Activated CD8-positive, alpha-beta memory T cell treated with anti-CD3 and anti-CD28 coated beads for 36 hours (primary cell): Measurements from ENCODE around the gene MAGI1. TPM values are rescaled to one million over a fixed set of nuclear protein-coding genes. Genes with fewer than 3 reads are reported as not detected.
"Not testable (repeated sequence)": the region's sequence is repeated elsewhere in the genome, so short reads cannot be mapped to it uniquely, and the experiment has no call there.

Experiments
- CTCF ChIA-PET: fragments of 350-600 bp; sonication (Branson Sonifier 250); formaldehyde crosslinking; loops from one replicate; lab custom pipeline; 2021; ENCODE audit warnings: antibody characterized with exemption; lab: Charles Lee
- POLR2A ChIA-PET: fragments of 350-600 bp; sonication (Branson Sonifier 250); formaldehyde crosslinking; loops from one replicate; lab custom pipeline; 2021; ENCODE audit warnings: antibody characterized with exemption; lab: Charles Lee
- total RNA-seq, 2 experiments: library from RNA; stranded (reverse); gene quantifications; one replicate each; pipeline ENCODE4 v1.2.3, GENCODE V29; 2021

MAGI1 gene
- under 1 TPM; 0.38 to 0.53 TPM for total RNA-seq

DNA sequence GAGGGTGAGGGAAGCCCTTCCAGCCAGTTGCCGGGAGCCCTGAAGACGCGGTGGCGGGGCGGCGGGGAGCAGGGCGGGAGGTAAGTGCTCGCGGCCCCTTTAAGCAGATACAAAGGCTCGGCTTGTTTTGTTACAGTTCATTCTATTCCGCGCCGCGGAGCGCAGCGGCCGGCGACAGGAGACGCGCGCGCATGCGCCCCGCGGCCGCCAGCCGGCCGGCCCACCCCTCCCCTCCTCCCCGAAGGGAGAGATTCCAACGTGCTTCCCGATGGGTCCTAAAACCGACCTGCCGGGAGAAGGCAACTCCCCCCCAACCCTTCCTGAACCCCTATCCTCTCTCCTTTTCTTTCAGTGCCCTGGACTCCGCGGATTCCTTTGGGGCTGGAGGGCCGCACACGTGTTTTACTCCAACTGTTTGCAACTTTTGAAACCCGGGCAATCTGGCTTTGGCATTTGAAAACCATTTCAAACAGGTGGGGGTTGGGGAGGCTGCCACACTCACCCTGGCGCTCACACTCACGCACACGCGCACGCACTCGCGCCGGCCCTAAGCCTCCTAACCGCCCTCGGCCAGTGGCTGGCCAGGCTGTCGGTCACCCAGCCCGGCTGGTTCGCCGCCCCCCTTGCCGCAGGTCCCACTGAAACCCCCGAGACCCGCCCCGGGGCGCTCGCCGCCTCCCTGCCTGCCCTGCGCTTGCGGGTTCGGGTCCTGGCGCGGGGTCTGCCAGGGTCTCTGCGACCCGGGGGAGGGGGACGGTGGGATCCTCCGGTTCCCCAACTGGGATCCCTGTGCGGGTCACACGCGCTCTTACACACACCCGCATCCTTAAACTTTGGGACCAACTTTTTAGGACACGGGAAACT, at the start of gene MAGI1:
Gene MAGI1, minus strand, starts transcription at position 193 of the 864 bp plus-strand sequence. CDS start 610 bp downstream, outside the sequence.
- CTCF ChIA-PET = no interaction called here
- POLR2A ChIA-PET = no interaction called here

DNA sequence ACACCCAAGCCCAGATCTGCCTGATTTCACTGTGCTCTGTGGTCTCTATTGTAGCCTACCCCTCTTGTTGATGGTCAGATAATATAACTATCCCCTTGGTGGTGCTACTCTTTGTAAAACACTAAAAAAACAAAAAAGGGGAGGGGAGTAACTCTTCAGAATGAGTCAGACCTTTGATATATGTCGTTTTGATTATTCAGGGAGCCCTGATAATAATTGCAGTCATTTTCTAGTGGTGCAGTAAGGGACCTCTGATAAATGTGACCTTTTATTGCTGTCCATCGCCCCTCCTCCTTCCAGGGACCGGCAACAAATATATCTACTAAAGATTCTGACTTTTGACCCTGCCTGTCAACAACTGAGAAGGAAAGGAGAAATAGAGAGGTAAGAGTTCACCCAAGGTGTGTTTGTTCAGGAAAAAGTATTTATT, 45.1 kb upstream of the MAGI1 start:
- POLR2A ChIA-PET = no interaction called here
- CTCF ChIA-PET = no interaction called here

DNA sequence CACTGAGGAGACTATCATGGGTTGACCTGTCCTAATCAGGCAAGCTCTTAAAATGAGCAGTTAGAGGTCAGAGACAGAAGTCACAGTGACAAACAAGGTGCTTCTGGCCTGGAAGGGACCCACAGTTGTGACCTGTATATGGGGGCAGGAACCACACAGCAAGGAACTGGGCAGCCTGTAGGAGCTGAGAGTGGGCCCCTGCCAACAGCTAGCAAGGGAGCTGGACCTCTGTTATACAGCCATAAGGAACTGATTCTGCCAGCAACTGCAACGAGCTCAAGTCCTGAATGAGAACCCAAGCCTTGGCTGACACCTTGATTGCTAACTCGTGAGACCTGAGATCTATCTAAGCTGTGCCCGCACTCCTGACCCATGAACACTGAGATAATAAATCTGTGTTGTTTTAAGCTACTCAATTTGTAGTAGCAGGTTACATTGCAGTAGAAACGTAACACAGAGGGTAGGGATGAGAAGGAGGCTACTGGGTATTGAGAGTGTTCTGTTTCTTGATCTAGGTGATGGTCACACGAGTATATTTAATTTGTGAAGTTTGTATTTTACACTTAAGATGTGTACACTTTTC, 44.5 kb upstream of the MAGI1 start:
- CTCF ChIA-PET = no interaction called here
- POLR2A ChIA-PET = no interaction called here

DNA sequence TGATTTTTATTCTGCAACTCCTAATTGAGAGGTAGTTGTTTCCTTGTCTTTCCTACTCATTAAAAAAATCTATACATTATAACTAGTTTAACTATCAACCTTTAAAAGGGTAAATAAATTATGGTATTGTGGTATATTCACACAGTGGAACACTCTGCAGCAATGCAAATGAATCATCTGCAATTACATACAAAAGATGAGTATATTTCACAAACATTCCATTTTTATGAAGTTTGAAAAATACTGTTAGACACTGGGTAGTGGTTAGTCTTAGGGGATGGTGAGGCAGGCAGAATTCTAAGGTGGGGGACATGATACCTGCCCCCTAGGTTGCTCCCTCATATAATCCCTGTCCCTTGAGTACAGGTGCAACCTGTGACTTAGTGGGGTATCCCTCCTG, 44.0 kb upstream of the MAGI1 start:
- POLR2A ChIA-PET = no interaction called here
- CTCF ChIA-PET = no interaction called here

DNA sequence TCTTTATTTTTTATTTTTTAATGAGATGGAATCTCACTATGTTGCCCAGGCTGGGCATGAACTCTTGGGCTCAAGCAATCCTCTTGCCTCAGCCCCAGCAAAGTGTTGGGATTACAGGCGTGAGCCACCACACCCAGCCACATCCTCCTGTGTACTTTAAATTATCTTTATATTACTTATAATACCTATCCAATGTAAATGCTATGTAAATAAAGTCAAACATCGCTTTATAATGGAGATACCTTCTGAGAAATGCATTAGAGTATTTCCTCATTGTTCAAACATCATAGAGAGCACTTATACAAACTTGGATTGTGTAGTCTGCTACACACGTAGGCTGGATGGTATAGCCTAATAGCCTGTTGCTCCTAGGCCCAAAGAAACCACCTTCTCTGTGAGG, 41.4 kb upstream of the MAGI1 start:
- ChIA-PET POLR2A (no interaction called here), CTCF (no interaction called here)

DNA sequence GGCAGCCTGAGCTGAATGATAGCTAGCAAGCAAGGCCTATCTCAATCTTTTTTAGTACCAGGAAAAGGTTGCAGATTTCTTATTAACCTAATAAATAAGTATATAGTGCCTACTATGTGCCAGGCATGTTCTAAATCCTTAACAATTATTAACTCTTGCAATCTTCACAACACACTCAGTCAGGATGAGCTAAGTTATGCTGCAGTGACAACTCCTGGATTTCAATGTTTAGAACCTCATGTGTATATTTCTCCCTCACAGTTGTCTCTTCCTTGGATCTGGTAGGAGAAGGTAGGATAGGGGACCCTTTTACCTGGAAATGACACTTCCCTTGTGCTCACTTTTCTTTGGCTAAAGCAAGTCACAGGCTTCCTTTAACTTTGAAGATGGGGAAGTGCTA, 39.3 kb upstream of the MAGI1 start:
- ChIA-PET CTCF (no interaction called here), POLR2A (no interaction called here)

DNA sequence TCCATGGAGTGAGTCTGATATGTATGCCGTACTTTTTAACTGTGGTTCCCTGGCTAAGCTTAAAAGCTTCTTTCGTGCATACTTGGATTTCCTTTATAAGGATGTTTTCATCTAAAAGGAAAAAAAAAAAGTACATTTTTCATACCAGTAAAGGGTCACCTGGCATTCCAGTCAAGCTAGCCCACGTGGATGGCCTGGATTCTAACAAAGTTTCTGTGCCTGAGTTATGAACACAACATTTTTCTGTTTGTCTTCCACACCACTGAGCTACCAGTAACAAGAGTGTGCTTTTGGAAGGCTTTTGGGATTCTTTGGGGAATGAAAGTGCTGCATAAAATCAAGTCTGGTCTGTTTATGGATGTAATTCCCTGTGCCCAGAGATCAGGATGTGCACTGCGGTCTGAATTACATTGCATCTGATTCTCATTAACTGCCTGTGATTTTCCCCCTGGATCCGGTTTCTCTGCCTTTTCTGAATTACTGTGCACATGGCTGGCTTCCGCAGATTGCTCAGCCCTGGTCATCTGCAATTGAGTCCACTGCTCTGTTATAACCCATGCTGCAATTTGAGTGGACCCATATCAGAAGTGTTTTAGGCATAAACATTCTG, 38.2 kb upstream of the MAGI1 start:
- POLR2A ChIA-PET = no interaction called here
- CTCF ChIA-PET = no interaction called here

DNA sequence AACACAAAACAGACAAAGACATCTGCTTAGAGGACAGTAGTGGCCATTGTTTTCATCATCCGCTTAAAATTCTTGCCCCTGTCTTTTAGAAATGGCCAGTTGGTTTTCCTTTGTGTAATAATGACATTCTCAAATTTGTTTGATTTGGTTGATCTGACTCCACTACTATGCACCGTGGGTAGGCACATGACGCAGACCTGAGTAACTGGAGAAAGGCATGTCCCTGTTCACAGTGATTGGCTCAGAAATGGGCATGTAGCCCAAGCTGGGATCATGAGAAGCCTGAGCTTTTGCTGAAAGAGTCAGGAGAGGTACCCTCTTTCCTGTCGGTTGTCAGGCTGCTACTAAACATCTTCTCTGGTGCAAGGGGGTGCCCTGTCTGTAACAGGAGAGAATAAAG, 36.6 kb upstream of the MAGI1 start:
- ChIA-PET POLR2A (no interaction called here), CTCF (no interaction called here)

DNA sequence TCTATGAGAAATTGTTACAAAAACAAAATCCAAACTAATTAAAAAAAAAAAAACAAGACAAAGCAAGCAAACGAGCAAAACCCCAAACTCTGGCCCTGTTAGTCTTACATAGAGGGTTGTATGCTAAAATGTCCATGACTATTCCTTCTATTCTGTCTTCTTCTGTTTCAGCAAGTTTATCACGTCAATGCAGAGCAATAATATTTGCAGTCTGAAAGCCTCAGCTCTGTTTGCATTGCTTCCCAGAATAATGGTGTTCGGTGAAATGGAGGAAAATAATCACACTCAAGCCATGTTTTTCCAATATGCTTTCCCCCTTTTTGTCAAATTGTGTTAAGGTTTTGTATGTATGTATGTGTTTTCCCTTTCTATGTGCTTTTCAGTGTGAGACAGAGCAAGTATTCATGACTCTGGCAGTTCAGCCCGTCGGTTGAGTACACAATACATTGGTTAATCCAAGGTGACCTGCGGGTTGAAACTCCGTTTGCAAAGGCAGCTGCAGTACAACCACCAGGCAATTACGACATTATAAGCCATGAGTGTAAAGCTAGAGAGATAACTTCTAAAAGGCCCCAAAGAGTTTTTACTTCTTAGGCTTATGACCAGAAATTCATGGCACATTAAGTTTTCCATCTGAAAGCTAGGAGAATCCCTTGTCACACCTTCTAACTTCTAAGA, 34.9 kb upstream of the MAGI1 start:
- CTCF ChIA-PET = no interaction called here
- POLR2A ChIA-PET = no interaction called here

DNA sequence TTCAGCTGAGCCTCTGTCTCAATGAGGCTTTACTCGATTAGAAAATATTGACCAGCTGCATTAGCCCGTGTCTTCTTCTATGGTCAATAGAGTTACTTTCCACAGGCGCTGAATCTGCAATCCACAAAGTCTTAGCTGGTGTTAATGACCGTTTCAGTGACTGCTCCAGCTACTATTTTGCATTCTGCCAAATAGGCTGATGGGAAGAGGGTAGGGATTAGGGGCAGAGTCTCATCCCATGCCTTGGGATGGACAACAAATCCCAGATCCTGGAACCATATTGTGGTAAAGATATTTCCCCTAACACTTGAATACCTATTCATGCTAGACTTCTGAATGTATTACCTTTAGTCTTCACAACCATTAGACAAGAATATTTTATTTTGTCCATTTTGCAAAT, 29.5 kb upstream of the MAGI1 start:
- ChIA-PET CTCF (no interaction called here), POLR2A (no interaction called here)

DNA sequence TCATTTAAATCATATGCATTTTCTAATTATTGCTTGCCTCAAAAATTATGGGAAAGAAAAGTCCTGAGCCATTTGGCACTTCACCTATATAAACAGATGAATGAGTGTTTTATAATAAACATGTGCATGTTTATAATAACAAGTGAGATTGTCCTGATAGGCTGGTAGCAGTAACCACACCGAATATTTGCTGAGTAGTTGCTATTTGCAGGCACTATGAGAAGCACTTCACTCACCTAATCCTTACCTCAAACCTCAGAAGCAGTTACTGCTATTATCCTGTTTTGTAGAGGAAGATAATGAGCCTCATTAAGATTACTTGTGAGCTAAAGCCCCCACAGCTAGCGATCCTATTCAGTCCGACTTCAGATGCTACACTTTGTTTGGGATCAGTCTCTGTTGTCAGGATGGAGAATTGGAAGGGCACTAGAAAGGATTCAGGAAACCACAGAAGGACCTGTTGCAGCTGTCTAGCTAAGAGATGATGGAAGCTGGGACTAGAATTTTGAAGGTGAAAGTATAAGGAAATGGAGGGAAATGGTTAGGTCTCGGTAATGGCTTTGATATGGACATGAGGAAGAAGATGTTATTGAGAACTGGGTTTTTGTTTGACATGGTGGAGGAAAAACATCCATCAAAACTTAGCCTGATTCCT, 28.4 kb upstream of the MAGI1 start:
- CTCF ChIA-PET = no interaction called here
- POLR2A ChIA-PET = no interaction called here

DNA sequence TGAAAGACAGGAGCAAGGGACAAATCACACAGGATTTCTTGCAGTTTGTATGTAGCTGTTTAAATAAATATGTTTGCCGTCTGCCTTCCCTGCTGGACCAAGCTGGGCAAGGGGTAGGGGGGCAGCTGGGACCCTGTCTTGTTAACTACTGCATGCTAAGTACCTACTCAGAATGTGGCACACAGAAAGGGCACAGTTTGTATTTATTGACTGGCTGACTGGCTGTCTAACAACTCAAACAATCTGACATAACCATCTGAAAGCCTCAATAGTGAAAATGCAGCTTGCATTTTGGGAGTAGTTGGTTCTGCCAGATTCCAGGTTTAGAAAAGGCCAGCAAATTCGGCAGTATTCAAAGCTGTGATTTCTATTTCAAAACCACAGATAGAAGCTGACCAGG, 16.6 kb upstream of the MAGI1 start:
- ChIA-PET CTCF (no interaction called here), POLR2A (no interaction called here)

DNA sequence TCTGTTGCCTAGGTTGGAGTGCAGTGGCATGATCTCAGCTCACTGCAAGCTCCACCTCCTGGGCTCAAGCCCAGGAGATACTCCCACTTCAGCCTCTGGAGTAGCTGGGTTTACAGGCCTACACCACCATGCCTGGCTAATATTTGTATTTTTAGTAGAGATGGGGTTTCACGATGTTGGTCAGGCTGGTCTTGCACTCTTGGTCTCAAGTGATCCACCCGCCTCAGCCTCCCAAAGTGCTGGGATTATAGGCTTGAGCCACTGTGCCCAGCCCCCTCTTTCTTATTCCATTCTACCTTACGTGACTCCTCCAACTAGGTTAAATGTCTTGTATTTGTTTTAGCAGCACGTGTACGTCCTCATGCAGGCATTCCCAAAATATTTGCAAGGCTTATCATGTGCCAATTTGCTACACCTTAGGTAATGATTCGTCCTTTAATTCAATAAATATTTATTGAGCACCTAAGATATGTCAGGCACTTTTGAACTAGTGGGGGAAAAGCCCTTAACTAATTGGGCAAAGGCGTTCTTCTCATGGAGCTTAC, 14.9 kb upstream of the MAGI1 start:
- CTCF ChIA-PET = no interaction called here
- POLR2A ChIA-PET = no interaction called here

DNA sequence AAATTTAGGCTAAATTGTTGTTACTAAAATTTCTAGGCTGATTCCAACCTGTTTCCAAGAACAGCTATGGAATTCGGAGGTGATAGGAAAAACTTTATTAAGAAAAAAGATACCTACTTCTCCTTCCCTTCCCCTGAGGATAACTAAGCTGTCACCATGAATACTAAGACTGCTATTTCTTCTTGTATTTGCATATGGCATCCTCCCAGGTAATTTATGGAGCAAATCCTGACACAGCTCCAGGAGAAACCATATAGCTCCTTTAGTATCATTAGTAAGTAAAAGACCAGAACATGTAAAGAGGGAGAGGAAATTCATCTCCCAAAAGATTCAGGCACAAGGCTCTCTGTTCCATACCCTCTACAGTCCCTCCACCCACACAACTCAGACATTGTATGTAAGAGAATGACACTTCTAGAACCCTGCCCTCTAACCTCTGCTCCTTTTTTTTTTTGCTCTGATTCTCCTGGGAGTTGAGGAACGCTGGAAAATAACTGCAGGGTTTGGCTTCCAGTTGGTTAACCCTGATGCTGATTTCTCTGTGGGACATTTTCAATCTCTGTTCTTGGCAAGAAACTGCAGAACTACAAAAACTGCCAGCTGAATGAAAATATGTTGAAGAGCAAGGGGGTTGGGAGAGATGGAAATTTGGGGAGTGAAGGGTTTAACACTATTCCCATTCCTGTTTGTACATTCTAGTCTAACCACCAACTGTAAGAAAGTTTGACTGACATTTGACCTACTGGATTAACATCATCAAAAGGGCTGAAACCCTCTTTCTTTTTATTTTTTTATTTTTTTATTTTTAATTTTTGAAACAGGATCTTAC, 14.2 kb upstream of the MAGI1 start:
- ChIA-PET CTCF (no interaction called here), POLR2A (no interaction called here)

DNA sequence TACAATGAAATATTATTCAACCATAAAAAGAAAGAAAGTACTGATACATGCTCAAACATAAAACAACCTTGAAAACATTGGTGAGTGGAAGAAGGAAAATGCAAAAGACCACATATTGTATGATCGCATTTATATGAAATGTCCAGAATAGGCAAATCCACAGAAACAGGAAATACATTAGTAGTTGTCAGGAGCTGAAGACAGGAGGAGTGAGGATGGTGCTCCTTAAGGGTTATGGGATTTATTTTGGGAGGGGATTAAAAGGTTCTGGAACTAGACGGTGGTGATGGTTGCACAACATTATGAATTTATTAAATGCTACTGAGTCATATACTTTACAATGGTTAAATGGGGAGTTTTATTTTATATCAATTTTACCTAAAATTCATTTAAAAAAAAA, 12.1 kb upstream of the MAGI1 start:
- ChIA-PET POLR2A (no interaction called here), CTCF (no interaction called here)

DNA sequence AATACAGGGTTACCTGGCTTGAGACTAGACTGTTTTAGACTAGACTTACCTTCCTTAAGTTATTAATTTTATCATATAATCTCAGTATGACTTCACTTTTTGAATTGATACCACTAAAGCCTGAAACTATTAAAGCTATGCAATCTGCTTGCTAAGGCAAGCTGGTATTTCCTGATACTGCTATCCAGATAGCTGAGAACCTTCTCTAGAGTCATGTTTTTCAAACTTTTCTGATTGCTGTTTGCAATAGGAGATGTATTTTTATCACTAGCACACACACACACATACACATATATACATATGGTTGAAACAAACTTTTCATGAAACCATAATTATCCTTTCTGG, 9.3 kb upstream of the MAGI1 start:
- ChIA-PET CTCF (no interaction called here), POLR2A (no interaction called here)

DNA sequence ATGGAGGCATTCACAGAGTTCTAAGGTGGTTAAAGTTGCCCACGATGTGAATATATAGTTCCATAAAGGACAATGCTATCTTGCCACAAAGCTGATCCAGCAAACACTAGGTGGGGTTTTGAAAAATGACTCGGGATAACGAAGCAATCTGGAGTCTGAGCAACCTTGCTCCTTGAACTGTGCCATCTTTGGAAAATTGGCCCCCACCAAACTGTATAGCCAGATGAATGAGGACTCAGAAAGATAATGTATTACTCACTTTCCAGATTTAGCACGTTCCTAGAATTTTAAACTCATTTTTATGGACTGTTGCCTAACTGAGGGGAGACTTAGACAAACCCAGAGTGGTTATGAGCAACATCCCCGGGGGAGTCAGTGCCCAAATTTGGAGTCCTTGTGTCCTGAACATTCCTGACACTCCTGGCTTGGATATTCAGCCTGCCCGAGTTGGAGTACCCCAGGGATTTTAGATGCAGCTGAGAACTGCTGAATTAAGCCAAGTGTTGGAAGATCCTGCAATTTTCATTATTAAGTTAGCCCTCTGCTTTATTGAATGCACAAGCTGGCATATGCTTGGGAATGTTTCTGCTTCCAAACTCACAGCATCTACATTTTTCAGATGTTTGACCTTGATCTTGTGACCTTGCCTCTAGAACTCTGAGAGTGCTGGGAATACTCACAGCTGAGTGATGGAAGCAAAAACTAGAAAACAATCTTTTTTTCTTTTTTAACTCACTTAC, 8.8 kb upstream of the MAGI1 start:
- POLR2A ChIA-PET = no interaction called here

DNA sequence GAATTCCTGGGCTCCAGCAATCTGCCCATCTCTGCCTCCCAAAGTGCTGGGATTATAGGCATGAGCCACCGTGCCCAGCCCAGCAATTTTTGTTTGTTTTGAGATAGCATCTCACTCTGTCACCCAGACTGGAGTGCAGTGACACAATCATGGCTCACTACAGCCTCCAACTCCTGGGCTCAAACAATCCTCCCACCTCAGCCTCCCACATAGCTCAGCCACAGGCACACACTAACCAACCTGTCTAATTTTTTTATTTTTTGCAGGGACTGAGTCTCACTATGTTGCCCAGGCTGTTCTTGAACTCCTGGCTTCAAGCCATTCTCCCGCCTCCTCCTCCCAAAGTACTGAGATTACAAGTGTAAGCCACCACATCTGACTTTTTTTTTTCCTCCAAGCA, 7.6 kb upstream of the MAGI1 start:
- CTCF ChIA-PET, POLR2A ChIA-PET: not testable (repeated sequence)

More for the DNA sequence above, 8.8 kb upstream of the MAGI1 start:
- CTCF ChIA-PET = no interaction called here
